Calu3 (cell line): ENCODE measurements around the gene NR5A2. TPM values are rescaled to one million over a fixed set of nuclear protein-coding genes. Genes with fewer than 3 reads are reported as not detected.

Source experiments
- BruUV-seq: library from RNA; stranded (reverse); fragments of 400-500 nt; replicated peaks from 2 replicates; lab custom pipeline; 2021; lab: Mats Ljungman, UMichigan
- CTCF ChIA-PET: fragments of 300-600 bp; sonication (Branson Sonifier 250); formaldehyde crosslinking; loops from one replicate; lab custom pipeline; 2022; ENCODE audit warnings: antibody characterized with exemption; lab: Charles Lee
- DNase-seq: peaks from one replicate; pipeline ENCODE4 v3.0.0; 2022
- H3K27ac Mint-ChIP-seq: one replicate; pipeline ENCODE4 v1.8.0; 2022; ENCODE audit warnings: mixed read lengths; ENCODE audit not compliant: unreplicated experiment
- H3K27me3 Mint-ChIP-seq: one replicate; pipeline ENCODE4 v1.8.0; 2022; ENCODE audit warnings: mixed read lengths; ENCODE audit not compliant: unreplicated experiment
- H3K36me3 Mint-ChIP-seq: one replicate; pipeline ENCODE4 v1.8.0; 2022; ENCODE audit warnings: mild to moderate bottlenecking, moderate library complexity, mixed read lengths; ENCODE audit not compliant: insufficient read depth, unreplicated experiment
- H3K4me1 Mint-ChIP-seq: one replicate; pipeline ENCODE4 v1.8.0; 2022; ENCODE audit warnings: mild to moderate bottlenecking, low read depth, mixed read lengths; ENCODE audit not compliant: unreplicated experiment
- H3K4me3 Mint-ChIP-seq: one replicate; pipeline ENCODE4 v1.8.0; 2022; ENCODE audit warnings: mild to moderate bottlenecking, low read depth, moderate library complexity, mixed read lengths; ENCODE audit not compliant: unreplicated experiment
- H3K9me3 Mint-ChIP-seq: one replicate; pipeline ENCODE4 v1.8.0; 2022; ENCODE audit warnings: low read depth, mixed read lengths; ENCODE audit not compliant: unreplicated experiment
- CTCF ChIP-seq: fragments of 200-600 bp; IDR thresholded peaks from one replicate; pipeline ENCODE4 v1.8.0; 2022; ENCODE audit warnings: antibody characterized with exemption; ENCODE audit not compliant: unreplicated experiment
- intact Hi-C: fragments of 100-400 bp; cut with micrococcal nuclease; formaldehyde crosslinking; loops from one replicate; pipeline ENCODE4 v1.10.0; 2022; ENCODE audit not compliant: unreplicated experiment
- total RNA-seq: library from RNA; stranded (reverse); gene quantifications from 2 replicates; pipeline ENCODE4 v1.2.3, GENCODE V29; 2022

NR5A2 gene
- total RNA-seq, 1 experiment from 2014 or later = 6.9 TPM

DNA sequence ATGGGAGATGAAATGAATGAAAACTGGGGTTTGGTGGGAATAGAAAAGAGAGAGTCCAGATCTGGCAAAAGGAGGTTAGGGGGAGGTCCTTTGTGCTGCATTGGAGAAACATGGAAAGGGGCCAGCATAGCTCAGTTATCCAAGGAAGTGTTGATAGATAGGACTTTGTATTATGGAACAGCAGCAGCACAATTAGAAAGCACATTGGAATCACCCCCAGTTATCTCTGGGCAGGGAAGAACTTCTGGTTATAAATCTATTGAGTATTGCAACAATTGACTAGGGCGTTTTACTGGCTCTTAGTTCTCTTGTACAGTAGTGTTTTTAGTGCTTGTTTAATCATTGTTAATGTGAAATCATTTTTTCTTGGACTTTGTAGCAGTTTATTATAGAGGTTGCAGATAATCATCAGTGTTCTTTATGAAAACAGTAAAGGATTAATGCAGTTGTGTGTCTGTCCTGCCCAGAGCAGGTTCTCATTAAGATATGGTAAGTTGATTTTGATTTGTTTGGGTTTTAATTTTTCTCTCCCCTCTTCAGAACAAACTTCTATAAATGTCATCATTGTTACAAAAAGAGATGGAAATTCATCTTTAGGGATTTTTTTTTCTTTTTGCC is 76.6 kb downstream of the NR5A2 start:
- Mint-ChIP-seq H3K9me3 (no peaks in the 10 kb centered on the region), H3K4me1 (peaks cover 39% of the 10 kb centered on the region), H3K27me3 (no peaks in the 10 kb centered on the region), H3K27ac (no peak overlapping the region), H3K4me3 (no peak overlapping the region), H3K36me3 (no peaks in the 10 kb centered on the region)
- no peak for DNase-seq
- no TSS peak for BruUV-seq
- intact Hi-C loops = no loop called here
- TF ChIP-seq CTCF = no peak
- CTCF ChIA-PET = no interaction called here

GRCh38 chr1:200107004-200107470 is 79.5 kb downstream of the NR5A2 start:
- H3K27me3 Mint-ChIP-seq = no peaks in the 10 kb centered on the region
- CTCF ChIA-PET = no interaction called here
- H3K4me3 Mint-ChIP-seq = peak overlapping the region; percentile 50
- H3K27ac Mint-ChIP-seq = peak overlapping the region; percentile 53
- intact Hi-C loops = no loop called here
- no peak for TF ChIP-seq CTCF
- H3K9me3 Mint-ChIP-seq = no peaks in the 10 kb centered on the region
- peaks cover 41% of the 10 kb centered on the region for H3K4me1 Mint-ChIP-seq
- H3K36me3 Mint-ChIP-seq = no peaks in the 10 kb centered on the region
- DNase-seq = peak; percentile 43
- no TSS peak for BruUV-seq

DNA sequence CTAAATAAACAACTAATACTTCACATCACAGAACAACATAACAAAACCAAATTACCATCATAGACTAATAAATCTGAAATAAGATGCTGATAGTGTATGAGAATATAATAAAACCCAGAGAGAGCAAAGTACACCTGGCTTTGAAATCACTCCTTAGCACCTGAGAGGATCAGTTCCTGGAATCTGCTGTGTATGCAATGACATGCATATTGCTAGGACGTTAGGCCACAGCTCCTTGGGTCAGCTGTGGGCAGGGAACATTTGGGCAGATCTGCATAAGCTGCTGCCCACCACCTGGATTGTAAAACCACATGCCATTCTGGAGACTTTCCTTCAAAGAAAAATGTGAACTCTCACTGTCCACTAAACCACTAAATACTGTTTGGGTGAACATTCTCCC is 81.1 kb downstream of the NR5A2 start:
- CTCF ChIA-PET = interaction anchor here (0.5 kb wide), 1 partner anchor 1056 kb away, joined by 7 read pairs; no protein-coding TSS in a partner anchor
- DNase-seq = no peak
- Mint-ChIP-seq H3K27ac (no peak overlapping the region), H3K4me1 (peaks cover 53% of the 10 kb centered on the region), H3K4me3 (no peak overlapping the region), H3K27me3 (no peaks in the 10 kb centered on the region), H3K36me3 (no peaks in the 10 kb centered on the region), H3K9me3 (no peaks in the 10 kb centered on the region)
- no peak for TF ChIP-seq CTCF
- intact Hi-C loops = no loop called here
- BruUV-seq = no TSS peak

DNA sequence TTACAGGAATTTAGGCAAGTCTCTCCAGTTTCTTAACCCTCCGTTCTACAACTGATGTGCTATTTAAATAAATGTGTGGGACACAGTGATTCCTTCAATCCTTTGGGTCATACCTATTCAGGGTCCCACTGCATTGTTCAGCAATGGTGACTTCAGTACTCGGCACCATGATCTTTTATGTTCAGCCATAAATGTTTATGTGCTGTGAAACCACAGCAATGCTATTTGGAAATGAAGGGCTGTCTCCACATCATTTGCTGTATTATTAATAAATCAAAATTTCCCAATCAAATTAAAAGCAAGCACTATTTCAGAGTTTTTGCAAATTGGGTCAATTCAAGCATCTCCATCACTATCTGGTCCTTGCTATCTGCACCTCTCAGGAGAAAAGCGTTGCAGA is 84.8 kb downstream of the NR5A2 start:
- H3K9me3 Mint-ChIP-seq = no peaks in the 10 kb centered on the region
- peaks cover 5% of the 10 kb centered on the region for H3K36me3 Mint-ChIP-seq
- no peak overlapping the region for H3K27ac Mint-ChIP-seq
- CTCF ChIA-PET = no interaction called here
- no peak overlapping the region for H3K4me3 Mint-ChIP-seq
- TF ChIP-seq CTCF = no peak
- no peak for DNase-seq
- H3K4me1 Mint-ChIP-seq = peaks cover 62% of the 10 kb centered on the region
- H3K27me3 Mint-ChIP-seq = no peaks in the 10 kb centered on the region
- no TSS peak for BruUV-seq
- intact Hi-C loops = no loop called here
